NT2/D1 (cell line): Measurements from ENCODE around the gene FAM193A.
"Not testable (repeated sequence)": the region's sequence is repeated elsewhere in the genome, so short reads cannot be mapped to it uniquely, and the experiment has no call there.

Experiments used
- SUZ12 ChIP-seq: IDR thresholded peaks from 2 replicates; pipeline ENCODE4 v1.6.1; 2011; ENCODE audit not compliant: insufficient read length, insufficient read depth; ENCODE audit errors: extremely low read depth
- YY1 ChIP-seq: IDR thresholded peaks from 2 replicates; pipeline ENCODE4 v1.6.1; 2011; ENCODE audit not compliant: insufficient read length, insufficient read depth
- ZNF274 ChIP-seq: IDR thresholded peaks from 2 replicates; pipeline ENCODE4 v1.6.1; 2011; ENCODE audit warnings: mild to moderate bottlenecking, low read depth, low read length

DNA sequence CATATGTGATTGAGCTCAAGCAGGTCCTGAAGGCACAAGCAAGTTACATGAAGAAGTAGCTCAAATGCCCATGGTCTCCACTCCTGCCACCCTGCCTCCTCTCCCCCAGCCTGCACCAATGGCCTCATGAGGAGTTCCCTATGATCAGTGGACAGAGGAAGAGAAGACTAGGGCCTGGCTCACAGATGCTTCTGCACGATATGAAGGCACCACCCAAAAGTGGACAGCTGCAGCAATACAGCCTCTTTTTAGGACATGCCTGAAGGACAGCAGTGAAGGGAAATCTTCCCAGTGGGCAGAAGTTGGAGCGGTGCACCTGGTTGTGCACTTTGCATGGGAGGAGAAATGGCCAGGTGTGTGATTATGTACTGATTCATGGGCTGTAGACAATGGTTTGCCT is 201.8 kb downstream of the FAM193A start:
- not testable (repeated sequence) for TF ChIP-seq YY1, ZNF274, SUZ12
